Stomach smooth muscle (tissue), 2 donors: ENCODE results near the gene COL23A1.
"Not testable (repeated sequence)": the region's sequence is repeated elsewhere in the genome, so short reads cannot be mapped to it uniquely, and the experiment has no call there.

Experiments
- H3K27ac ChIP-seq: one replicate; pipeline ENCODE4 v1.7.0; 2013; ENCODE audit warnings: mild to moderate bottlenecking, low read length, inconsistent platforms
- H3K27me3 ChIP-seq, 2 donors: one replicate each; pipeline ENCODE4 v1.7.0; 2013; ENCODE audit warnings: low read length in 2 of 2; ENCODE audit not compliant: insufficient read depth in 2 of 2, control insufficient read depth in 1 of 2
- H3K36me3 ChIP-seq, 2 donors: one replicate each; pipeline ENCODE4 v1.7.0; 2013; ENCODE audit warnings: low read length in 2 of 2; ENCODE audit not compliant: control insufficient read depth in 2 of 2, insufficient read depth in 2 of 2
- H3K4me1 ChIP-seq: one replicate; pipeline ENCODE4 v1.7.0; 2013; ENCODE audit warnings: low read length; ENCODE audit not compliant: control insufficient read depth, insufficient read depth
- H3K4me3 ChIP-seq, 2 donors: one replicate each; pipeline ENCODE4 v1.7.0; 2013; ENCODE audit warnings: low read length in 2 of 2
- H3K9ac ChIP-seq, 2 donors: one replicate each; pipeline ENCODE4 v1.7.0; 2013; ENCODE audit warnings: low read length in 2 of 2, mild to moderate bottlenecking in 1 of 2
- H3K9me3 ChIP-seq, 2 donors: one replicate each; pipeline ENCODE4 v1.7.0; 2013; ENCODE audit warnings: low read length in 2 of 2; ENCODE audit not compliant: control insufficient read depth in 2 of 2
- donor health status: healthy.
- donor health status: Pancreatic carcinoma.

The COL23A1 gene

DNA sequence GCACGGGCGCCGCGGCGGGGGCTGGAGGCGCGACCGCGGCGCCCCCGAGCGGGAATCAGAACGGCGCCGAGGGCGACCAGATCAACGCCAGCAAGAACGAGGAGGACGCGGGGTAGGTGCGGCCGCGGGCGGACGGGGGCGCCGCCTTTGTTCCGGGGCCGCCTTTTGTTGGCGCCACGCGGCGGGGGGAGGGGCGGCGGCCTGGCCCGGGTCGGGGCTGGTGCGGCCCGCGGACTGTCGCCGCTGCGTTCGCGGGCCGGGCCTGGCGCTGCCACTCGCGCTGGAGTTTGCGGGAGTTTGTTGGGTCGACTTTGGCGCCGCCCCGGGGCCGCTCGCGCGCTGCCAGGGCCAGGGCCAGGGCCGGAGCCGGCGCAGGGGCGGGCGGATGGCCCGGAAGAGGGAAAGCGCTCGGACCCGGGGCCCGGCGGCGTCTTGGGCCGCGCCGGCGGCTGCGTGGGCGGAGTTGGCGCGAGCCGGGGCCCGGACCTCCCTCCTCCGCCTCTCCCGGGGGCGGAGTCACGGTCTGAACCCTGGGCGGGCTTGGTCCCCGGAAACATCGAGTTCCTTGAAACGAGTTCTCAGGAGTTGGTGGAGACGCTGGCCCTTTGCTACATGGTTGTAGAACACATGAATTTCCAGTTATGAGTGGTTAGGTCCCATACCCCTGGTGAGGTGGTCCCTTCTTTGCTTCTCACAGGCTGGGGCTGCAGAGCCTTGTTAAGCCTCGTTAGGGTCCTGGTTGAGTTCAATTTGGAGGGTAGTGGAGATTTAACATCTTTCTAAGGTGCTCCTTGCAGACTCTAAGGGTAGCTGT is 385.1 kb downstream of the COL23A1 start:
- H3K27ac ChIP-seq: peak overlapping the region; percentile 55
- peak overlapping the region; percentile 88 to 94 for H3K4me3 ChIP-seq
- H3K9ac ChIP-seq: peak overlapping the region; percentile 68 to 70
- no peaks in the 10 kb centered on the region for H3K9me3 ChIP-seq
- H3K27me3 ChIP-seq: no peaks in the 10 kb centered on the region
- peaks cover 27% of the 10 kb centered on the region for H3K4me1 ChIP-seq
- H3K36me3 ChIP-seq: peaks cover 28 to 31% of the 10 kb centered on the region in 2 donors

DNA sequence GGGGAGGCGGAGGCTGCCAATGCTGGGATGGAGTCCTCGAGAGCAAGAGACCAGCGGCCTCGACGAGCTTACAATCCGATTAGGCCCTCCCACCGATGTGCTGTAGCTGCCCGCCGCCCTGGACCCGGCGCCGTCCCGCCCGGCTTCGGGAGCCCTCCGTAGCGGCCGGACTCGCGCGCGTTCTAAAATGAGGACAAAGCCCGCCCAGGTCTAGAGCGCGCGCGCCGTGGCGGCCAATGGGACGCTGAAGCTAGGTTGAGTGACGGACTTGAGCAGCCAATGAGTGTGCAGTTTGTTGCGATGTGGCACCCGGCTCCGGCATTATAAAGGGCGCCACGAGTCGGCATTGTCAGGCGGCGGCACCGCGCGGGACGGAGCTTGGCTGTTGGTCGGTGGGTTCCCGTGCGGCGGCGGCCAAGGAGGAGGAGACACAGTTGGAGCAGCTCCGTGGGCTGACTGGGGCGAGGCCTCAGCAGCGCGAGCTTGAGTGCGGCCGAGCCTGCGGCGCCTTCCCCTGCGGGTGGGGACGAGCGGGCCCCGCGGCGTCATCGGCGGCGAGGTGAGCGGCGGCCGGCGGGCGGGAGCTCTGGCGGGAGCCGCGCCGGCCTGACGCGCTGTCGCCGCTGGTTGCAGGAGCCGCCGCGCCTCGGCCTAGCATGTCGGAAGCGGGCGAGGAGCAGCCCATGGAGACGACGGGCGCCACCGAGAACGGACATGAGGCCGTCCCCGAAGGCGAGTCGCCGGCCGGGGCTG is 385.8 kb downstream of the COL23A1 start, which contains the start of gene HNRNPAB:
TSS of gene HNRNPAB (plus strand) at position 352 of the 753 bp plus-strand sequence. CDS start at position 657, 305 bp downstream.
- Histone ChIP-seq H3K27me3 (no peaks in the 10 kb centered on the region), H3K36me3 (peaks cover 20 to 25% of the 10 kb centered on the region in 2 donors), H3K9me3 (no peaks in the 10 kb centered on the region), H3K9ac (peak within 1 kb of the TSS; percentile 68 to 70), H3K4me1 (peaks cover 27% of the 10 kb centered on the region), H3K27ac (peak within 1 kb of the TSS; percentile 55), H3K4me3 (peak within 1 kb of the TSS; percentile 88 to 94)

DNA sequence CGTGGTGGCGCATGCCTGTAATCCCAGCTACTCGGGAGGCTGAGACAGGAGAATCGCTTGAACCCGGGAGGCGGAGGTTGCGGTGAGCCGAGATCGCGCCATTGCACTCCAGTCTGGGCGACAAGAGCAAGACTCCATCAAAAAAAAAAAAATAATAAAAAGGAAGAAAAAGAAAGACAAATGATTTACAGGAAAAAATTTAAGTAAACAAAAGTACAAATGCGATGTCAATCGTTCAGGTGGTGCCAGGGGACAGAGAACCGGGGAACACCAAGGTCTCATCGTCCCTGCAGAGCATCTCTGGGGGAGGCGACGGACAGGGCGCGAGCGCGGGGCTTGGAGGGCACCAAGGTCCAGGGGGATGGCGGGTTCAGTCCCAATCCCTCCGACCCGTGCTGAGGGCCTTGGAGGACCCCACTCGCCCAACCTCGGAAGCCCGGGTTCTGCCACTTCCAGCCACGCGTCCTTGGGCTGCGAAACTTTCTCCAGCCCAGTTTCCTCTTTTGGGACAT is 386.5 kb downstream of the COL23A1 start:
- Histone ChIP-seq H3K4me1 (peaks cover 27% of the 10 kb centered on the region), H3K36me3 (peaks cover 14 to 19% of the 10 kb centered on the region in 2 donors), H3K27me3 (no peaks in the 10 kb centered on the region), H3K27ac (no peak overlapping the region), H3K4me3 (peak overlapping the region; percentile 87 to 88), H3K9me3 (no peaks in the 10 kb centered on the region), H3K9ac (peak overlapping the region; percentile 42 to 70)

DNA sequence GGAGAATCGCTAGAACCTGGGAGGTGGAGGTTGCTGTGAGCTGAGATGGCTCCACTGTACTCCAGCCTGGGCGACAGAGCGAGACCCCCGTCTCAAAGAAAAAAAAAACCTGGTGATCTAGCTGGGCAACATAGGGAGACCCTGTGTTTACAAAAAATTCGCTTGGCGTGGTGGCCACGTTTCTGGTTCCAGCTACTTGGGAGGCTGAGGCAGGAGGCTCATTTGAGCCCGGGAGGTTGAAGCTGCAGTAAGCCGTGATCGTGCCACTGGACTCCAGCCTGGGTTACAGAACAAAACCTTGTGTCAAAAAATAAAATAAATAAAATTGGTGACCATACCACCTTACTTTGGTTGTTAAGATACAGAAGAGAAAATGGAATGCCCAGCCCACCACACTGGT is 387.7 kb downstream of the COL23A1 start:
- peaks cover 9% of the 10 kb centered on the region in 2 donors for H3K36me3 ChIP-seq
- H3K4me3 ChIP-seq: no peak overlapping the region
- peaks cover 27% of the 10 kb centered on the region for H3K4me1 ChIP-seq
- H3K9me3 ChIP-seq: no peaks in the 10 kb centered on the region
- H3K27me3 ChIP-seq: no peaks in the 10 kb centered on the region
- H3K9ac ChIP-seq: no peak overlapping the region
- no peak overlapping the region for H3K27ac ChIP-seq

DNA sequence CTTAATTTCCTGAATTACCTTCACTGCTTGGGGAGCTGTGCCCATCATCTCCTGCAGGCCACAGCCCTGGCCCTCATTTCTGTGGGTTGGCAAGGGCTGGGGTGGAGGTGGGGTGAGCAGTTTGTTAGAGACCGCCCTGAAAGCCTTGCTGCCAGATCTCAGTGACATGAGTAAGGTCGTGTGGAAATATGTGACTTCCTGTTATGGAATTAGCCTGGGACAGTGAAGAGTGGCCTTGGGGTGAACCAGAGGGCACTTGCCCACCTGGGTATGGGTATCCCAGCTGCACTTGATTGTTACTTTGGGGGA is 388.3 kb downstream of the COL23A1 start:
- Histone ChIP-seq H3K27ac (no peak overlapping the region), H3K4me3 (no peak overlapping the region), H3K9ac (no peak overlapping the region), H3K27me3 (no peaks in the 10 kb centered on the region), H3K4me1 (peaks cover 21% of the 10 kb centered on the region), H3K9me3 (no peaks in the 10 kb centered on the region), H3K36me3 (peaks cover 2 to 4% of the 10 kb centered on the region in 2 donors)

DNA sequence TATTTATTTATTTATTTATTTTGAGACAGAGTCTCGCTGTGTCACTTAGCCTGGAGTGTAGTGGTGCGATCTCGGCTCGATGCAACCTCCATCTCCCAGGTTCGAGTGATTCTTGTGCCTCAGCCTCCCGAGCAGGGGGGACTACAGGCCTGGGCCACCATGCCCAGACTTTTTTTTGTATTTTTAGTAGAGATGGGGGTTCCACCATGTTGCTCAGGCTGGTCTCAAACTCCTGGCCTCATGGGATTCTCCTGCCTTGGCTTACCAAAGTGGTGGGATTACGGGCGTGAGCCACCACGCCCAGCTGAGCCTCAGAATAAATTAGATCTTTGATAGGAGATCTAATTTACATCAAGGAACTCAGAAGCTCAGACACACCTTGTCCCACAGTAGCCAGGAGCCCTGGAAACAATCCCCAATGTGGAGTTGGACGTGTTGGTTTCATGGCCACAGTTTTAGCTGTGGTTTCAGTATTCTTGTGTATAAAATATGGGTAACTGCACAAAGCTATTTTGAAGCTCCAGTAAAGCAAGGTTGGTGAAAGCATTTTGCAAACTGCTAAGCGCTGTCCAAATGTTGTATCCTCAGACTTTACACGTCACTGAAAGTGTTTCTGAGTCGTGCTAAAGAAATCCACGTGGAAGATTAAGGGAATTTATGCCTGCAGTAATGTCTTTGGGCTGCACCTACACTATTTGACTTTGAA is 388.8 kb downstream of the COL23A1 start:
- Histone ChIP-seq H3K27me3 (no peaks in the 10 kb centered on the region), H3K36me3 (peaks cover 0 to 1% of the 10 kb centered on the region in 2 donors), H3K4me1 (peaks cover 16% of the 10 kb centered on the region), H3K4me3 (no peak overlapping the region), H3K9me3 (no peaks in the 10 kb centered on the region), H3K27ac (no peak overlapping the region), H3K9ac (no peak overlapping the region)

DNA sequence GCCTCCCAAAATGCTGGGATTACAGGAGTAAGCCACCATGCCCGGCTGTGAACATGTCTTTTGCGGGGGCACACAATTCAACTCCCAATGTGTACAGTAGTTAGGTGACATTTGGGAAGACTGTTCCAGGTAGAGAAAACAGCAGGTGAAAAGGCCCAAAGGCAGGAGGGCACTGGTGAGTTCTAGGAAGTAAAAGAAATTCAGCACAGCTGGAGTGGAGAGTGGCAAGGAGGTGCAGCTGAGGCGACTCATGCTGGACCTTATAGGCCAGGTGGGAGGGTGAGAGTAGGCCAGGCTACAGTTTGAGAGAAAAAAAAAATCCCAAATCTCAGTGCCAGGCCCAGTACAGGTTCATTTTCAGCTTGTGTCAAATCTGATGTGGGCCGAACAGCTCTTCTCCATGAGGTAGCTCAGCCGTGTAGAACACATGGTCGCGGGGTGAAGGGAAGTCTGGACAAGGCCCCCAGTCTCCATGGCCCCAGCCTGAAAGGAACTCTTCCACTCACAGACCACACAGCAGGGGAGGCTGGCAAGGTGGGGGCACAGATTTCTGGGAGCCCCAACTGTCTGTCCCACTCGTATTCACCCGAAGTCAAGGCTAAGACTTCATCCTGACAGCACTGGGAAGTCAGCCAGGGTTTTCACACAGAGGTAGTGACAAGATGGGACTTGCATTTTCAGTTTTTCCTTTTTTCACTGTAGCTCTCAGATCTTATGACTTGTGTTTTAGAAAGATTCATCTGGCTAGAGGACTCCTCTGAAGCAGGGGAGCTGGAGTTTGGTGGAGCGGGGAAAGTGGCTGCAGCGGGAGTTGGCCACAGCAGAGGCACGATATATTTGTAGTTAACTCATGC is 390.4 kb downstream of the COL23A1 start:
- H3K4me3 ChIP-seq: no peak overlapping the region
- peaks cover 5% of the 10 kb centered on the region for H3K4me1 ChIP-seq
- no peaks in the 10 kb centered on the region for H3K9me3 ChIP-seq
- no peaks in the 10 kb centered on the region for H3K36me3 ChIP-seq
- no peak overlapping the region for H3K9ac ChIP-seq
- H3K27me3 ChIP-seq: peaks cover 0 to 3% of the 10 kb centered on the region in 2 donors
- H3K27ac ChIP-seq: no peak overlapping the region

DNA sequence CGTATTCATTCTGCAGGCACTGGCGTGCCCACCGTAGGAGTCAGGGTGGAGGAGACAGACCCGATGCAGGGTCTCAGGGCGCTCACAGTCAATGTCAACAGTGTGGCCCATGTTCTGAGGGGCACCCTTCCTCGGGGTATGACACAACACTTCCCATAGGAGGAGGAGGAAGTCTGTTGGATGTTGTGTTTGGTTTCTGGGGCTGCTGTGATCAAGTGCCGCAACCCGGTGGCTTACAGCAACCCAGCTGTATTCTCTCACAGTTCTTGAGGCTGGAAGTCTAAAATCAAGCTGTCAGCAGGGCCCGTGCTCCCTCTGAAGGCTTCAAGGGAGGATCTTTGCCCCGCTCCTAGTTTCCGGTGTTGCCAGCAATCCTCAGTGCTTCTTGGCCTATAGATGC is 391.5 kb downstream of the COL23A1 start:
- Histone ChIP-seq H3K4me3 (no peak overlapping the region), H3K4me1 (peaks cover under 1% of the 10 kb centered on the region), H3K36me3 (no peaks in the 10 kb centered on the region), H3K9ac (no peak overlapping the region), H3K27me3 (peaks cover 0 to 10% of the 10 kb centered on the region in 2 donors), H3K9me3 (no peaks in the 10 kb centered on the region), H3K27ac (no peak overlapping the region)

DNA sequence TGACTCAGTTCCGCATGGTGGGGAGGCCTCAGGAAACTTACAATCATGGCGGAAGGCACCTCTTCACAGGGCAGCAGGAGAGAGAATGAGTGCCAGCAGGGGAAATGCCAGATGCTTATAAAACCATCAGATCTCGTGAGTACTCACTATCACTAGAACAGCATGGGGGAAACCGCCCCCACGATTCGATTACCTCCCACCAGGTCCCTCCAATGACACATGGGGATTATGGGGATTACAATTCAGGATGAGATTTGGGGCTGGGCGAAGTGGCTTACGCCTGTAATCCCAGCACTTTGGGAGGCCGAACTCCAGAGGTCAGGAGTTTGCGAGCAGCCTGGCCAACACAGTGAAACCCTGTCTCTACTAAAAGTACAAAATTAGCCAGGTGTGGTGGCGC is 392.0 kb downstream of the COL23A1 start:
- H3K27ac ChIP-seq, H3K36me3 ChIP-seq, H3K4me3 ChIP-seq, H3K9me3 ChIP-seq, H3K9ac ChIP-seq, H3K4me1 ChIP-seq: not testable (repeated sequence)
- H3K27me3 ChIP-seq: peaks cover 0 to 13% of the 10 kb centered on the region in 2 donors

DNA sequence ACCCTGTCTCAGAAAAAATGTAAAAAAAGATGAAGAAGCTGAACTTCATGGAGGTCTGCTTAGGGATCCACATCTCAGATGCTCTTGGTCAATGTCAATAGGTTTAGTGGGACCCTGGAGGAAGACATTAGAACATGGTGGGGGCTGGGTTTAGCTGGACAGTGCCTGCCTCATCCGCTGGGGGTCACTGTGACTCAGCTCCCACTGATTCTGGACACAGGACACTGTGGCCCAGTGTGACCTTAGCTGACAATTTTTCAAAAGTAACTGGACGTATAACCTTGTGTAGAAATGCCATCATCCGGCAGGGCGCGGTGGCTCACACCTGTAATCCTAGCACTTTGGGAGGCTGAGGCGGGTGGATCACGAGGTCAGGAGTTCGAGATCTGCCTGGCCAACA is 393.2 kb downstream of the COL23A1 start:
- H3K27me3 ChIP-seq: peaks cover 0 to 13% of the 10 kb centered on the region in 2 donors
- H3K9me3 ChIP-seq: no peaks in the 10 kb centered on the region
- no peaks in the 10 kb centered on the region for H3K36me3 ChIP-seq
- no peak overlapping the region for H3K27ac ChIP-seq
- no peaks in the 10 kb centered on the region for H3K4me1 ChIP-seq
- H3K9ac ChIP-seq: no peak overlapping the region
- H3K4me3 ChIP-seq: no peak overlapping the region
